ENCODE results near the gene EXT2.

The EXT2 gene

GRCh38 chr11:44269369-44270351, 174.2 kb downstream of the EXT2 start:
- no peak for DNase-seq

DNA sequence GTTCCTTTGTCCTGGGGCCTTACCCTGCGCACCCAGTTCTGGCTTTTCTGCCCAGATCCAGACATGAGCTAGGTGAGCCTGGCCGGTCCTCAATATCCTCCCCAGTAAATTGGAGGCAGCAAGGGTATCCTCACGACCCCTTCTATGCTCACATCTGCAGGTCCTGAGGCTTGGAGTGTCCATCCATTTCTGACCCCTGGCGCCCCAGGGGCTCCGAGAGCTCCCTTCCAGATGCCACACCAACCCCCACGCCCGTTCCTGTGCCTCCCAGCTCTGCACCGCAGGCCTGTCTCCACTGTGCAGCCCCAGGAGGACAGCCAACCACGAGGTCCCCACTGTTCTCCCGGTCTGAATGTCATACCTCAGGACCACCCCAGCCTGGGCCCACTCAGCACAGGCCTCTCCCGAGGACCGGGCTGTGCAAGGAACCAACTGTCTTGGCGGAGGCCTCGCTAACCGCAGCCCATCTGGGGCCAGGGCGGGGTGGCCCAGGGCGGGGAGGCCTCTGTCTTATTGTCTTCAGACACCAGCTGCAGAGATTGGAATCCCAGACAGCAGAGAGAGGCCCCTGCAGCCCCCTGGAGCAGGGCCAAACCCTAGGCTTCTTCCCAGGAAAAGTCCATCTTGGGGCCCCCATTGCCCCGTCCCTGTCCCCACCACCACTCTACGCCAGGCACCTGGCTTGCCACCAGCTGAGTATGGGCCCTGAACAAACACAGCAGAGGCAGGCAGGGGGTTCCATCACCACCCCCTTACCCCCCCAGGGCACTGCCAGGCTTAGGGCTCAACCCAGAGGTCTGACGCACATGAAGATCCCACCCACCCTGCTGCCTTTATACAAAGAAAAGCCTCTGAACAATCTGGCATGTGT, 175.2 kb downstream of the EXT2 start:
- no peak for DNase-seq

GRCh38 chr11:44271286-44271685, 175.8 kb downstream of the EXT2 start:
- no peak for DNase-seq

DNA sequence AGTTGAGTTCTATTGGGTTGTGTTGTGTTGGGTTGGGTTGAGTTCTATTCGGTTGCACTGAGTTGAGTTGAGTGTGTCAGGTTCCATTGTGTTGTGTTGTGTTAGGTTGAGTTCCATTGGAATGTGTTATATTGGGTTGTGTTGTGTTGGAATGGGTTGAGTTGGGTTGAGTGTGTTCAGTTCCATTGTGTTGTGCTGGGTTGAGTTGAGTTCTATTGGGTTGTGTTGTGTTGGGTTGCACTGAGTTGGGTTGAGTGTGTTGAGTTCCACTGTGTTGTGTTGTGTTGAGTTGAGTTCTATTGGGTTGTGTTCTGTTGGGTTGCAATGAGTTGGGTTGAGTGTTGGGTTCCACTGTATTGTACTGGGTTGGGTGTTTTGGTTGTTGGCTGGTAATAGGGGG, 178.9 kb downstream of the EXT2 start:
- no peak for DNase-seq

DNA sequence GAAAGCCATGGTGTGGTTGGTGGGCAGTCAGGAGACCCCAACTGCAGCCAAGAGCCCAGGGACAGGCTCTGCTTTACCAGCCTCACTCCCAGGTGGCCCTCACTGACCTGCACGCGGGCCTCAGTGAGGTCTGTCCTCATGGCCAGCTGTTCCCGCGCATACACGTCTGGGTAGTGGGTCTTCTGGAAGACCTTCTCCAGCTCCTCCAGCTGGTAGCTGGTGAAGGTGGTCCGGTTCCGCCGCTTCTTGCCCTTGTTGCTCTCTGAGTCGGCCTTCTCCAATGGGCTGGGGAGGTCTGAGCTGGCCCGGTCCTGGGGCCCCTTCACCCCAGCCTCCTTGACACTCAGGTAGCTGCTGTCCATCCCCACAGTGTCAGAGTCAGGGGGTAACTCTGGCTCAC, 179.8 kb downstream of the EXT2 start:
- no peak for DNase-seq

- no peak for DNase-seq
Observed at GRCh38 chr11:44275961-44276550, 180.6 kb downstream of the EXT2 start.

DNA sequence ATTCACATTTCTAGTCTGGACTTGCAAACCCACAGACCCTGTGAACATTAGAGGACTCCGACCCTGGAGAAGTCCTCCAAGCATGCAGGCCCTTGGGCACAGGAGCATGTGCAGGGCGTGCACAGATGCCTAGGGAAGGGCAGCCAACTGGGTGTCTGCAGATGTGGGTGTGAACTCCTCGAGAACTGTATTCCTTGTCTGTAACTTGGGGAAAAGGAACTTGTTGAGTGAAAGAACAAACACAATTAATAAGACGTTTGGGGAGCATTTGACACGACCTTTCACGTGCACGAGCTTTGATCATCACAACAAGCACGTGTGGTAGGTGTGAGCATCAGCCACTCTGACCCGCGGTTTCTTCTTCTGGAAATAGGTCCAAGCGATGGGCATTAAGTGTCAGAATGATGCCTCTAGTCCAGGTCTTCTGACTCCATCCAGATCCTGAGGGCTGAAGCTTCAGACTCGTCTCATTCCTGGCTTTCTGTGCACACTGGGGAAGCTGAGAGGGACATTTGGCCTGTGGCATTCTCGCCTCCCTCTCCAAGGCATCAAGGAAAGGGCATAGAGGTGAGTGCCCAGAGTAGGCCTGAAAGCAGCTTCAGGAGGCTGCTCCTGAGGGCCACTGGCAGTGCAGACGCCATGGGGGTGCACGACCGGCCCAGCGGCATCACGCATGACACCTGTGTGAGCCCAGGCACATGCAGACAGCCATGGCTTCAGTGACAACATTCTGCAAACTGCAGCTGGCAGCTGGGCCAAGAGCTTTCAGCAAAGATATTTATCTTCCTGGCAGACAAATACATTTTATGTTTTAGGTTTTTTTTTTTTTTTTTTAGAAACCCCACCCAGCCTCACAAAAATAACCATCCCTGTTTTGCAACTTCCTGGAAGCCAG, 182.0 kb downstream of the EXT2 start:
- DNase-seq, result no peak

- DNase-seq, result no peak
Observed at GRCh38 chr11:44279483-44279882, 184.0 kb downstream of the EXT2 start.

GRCh38 chr11:44280257-44280656, 184.8 kb downstream of the EXT2 start:
- DNase-seq, result no peak

DNA sequence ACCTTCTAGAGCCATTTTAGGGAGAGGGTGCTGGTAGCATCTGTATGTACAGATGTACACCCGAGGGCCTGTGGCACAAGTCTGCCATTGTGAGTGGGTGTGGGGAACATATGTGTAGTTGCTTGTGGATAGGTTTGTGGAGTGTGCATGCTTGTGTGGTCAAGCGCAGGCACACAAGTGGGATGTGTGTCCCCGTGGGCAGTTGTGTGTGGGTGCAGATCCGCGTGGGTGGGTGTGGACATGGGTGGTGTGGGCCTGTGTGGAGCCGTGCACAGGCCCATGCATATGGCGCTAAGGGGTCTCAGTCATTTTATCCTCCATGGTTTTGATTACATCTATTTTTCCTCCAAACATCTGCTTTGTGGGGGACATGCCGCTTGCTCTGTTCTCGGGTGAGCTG, 185.7 kb downstream of the EXT2 start:
- no peak for DNase-seq

- DNase-seq, result no peak
Observed at GRCh38 chr11:44282620-44283019, 187.1 kb downstream of the EXT2 start.

- no peak for DNase-seq
Observed at GRCh38 chr11:44285756-44286155, 190.3 kb downstream of the EXT2 start.

- peak; percentile 10 for DNase-seq
Observed at GRCh38 chr11:44286268-44286880, 190.9 kb downstream of the EXT2 start.

- no peak for DNase-seq
Observed at GRCh38 chr11:44286911-44287310, 191.4 kb downstream of the EXT2 start.

DNA sequence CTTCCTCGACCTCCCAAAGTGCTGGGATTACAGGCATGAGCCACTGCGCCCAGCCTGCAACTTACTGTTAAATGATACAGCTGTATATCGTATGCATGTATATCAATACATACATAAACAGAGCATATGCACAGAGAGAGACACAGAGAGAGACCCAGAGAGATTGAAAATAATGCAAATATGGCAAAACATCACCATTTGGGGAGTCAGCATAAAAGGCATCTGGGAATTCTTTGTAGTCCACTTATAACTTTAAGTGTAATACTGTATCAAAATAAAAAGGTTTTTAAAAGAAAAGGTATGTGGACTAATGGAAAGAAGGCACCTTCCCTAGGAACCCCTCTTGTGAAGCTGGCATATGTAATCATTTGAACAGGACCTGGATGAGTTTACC, 192.7 kb downstream of the EXT2 start:
- no peak for DNase-seq

DNA sequence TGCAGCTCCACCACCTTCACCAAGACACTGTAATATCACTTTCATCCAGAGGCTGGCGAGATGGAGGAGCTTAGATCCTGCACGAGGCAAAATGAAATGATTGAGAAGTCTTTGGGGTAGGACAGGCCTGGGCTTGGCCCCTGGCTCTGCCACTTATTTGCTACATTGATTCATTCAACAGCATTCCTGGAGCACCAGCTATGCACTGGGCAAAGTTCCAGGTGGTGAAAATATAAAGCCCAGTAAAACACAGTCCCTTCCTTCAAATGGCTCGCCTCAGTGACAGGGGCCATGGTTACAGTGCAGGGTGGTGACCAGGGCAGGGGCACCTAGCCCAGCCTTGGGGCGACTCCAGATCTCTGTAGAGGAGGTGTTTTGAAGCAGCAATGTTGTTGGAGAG, 194.7 kb downstream of the EXT2 start:
- no peak for DNase-seq

All from KG1 (cell line).